Measurements from ENCODE around the gene ZACN. TPM values are rescaled to one million over a fixed set of nuclear protein-coding genes. Genes with fewer than 3 reads are reported as not detected.

Gene ZACN
- total RNA-seq, 2 experiments from 2014 or later, result 0.76 to 1.2 TPM

DNA sequence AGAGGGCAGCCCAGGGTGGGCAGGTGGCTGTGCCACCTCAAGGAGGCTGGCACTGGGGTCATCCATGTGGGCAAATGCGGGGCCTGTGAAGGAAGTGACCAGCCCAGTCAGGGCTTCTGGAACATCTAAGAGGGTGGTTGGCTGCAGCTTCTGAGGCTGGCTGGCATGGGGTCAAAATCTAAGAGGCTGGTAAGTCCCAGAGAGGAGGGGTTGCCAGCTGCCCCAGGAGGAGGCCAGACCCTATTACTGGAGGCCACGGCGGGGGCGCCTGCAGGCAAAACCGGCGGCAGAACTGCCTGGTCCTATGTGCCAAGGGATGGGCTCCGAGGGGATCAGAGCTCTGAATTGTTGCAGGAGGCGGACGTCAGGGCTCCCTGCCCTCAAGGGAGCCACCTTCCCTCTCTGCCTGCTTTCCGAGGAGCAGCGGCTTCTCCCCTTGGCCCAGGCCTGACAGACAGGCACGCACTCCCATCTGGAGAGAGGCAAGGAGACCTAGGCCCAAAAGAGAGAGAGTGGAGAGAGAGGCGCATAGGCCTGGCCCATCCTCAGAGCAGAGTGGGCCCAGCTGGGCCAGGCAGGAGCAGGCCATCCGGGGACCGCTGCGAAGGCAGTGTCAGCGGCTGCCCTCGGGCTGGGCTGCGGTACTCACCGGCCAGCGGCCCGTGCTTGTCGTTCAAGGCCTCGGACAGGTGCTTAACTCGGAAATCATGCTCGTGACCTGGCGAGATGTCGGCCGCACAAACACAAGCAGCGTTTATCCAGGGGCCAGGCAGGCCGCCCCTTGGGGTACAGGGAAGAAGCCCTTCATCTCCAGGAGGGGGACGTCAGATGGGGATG lies 10.9 kb downstream of the ZACN start:
- no peaks in the 10 kb centered on the region for H3K79me2 ChIP-seq (ENCODE audit: insufficient read depth, low read depth, low read length)
- no peaks in the 10 kb centered on the region for H3K9me3 ChIP-seq (ENCODE audit: low read length)
- no peak for DNase-seq (ENCODE audit: low spot score)
- H4K20me1 ChIP-seq (ENCODE audit: insufficient read depth, low read length), result no peaks in the 10 kb centered on the region
- no TSS peak for BruUV-seq (replicated peaks)
- H2AFZ ChIP-seq (ENCODE audit: low read length), result no peak overlapping the region
- POLR2A ChIA-PET, result interaction anchor here (1.5 kb wide), 1 partner anchor 13 kb away, joined by 4 read pairs; the partner anchor contains the start of gene EXOC7
- no peaks in the 10 kb centered on the region for H3K4me1 ChIP-seq (ENCODE audit: insufficient read depth, low read length, poor library complexity, severe bottlenecking)
- H3K36me3 ChIP-seq (ENCODE audit: insufficient read depth, low read length), result peaks cover 71% of the 10 kb centered on the region
- intact Hi-C loops (cut with micrococcal nuclease; ENCODE audit: unreplicated experiment), result no loop called here
- no peak overlapping the region for H3K4me2 ChIP-seq (ENCODE audit: low read length)
- H3K4me3 ChIP-seq (ENCODE audit: low read depth, low read length, poor library complexity, severe bottlenecking), result no peak overlapping the region
- CTCF ChIA-PET (ENCODE audit: unreplicated experiment), result interaction anchor here (1.6 kb wide), 1 partner anchor 76 kb away, joined by 4 read pairs; no protein-coding TSS in a partner anchor
- no peak overlapping the region for H3K27ac ChIP-seq (ENCODE audit: low read depth, low read length, poor library complexity, severe bottlenecking)
- no peaks in the 10 kb centered on the region for H3K9me2 ChIP-seq (ENCODE audit: insufficient read depth, low read length)
- TF ChIP-seq CTCF (conservative IDR thresholded peaks at IDR 0.05; ENCODE audit: low read length) (no peak), EZH2phosphoT487 (IDR thresholded peaks at IDR 0.05; ENCODE audit: borderline replicate concordance, low read depth, low read length) (no peak)

GRCh38 chr17:76090517-76091129 lies 11.6 kb downstream of the ZACN start:
- H2AFZ ChIP-seq (ENCODE audit: low read length), result no peak overlapping the region
- no peaks in the 10 kb centered on the region for H3K9me2 ChIP-seq (ENCODE audit: insufficient read depth, low read length)
- ChIA-PET POLR2A (interaction anchor here (0.6 kb wide), 1 partner anchor 193 kb away, joined by 3 read pairs; no protein-coding TSS in a partner anchor), CTCF (ENCODE audit: unreplicated experiment) (no interaction called here)
- peaks cover 67% of the 10 kb centered on the region for H3K36me3 ChIP-seq (ENCODE audit: insufficient read depth, low read length)
- no peaks in the 10 kb centered on the region for H3K9me3 ChIP-seq (ENCODE audit: low read length)
- H3K79me2 ChIP-seq (ENCODE audit: insufficient read depth, low read depth, low read length), result no peaks in the 10 kb centered on the region
- no peaks in the 10 kb centered on the region for H4K20me1 ChIP-seq (ENCODE audit: insufficient read depth, low read length)
- intact Hi-C loops (cut with micrococcal nuclease; ENCODE audit: unreplicated experiment), result no loop called here
- no peak overlapping the region for H3K4me3 ChIP-seq (ENCODE audit: low read depth, low read length, poor library complexity, severe bottlenecking)
- DNase-seq (ENCODE audit: low spot score), result no peak
- no TSS peak for BruUV-seq (replicated peaks)
- no peaks in the 10 kb centered on the region for H3K4me1 ChIP-seq (ENCODE audit: insufficient read depth, low read length, poor library complexity, severe bottlenecking)
- no peak for TF ChIP-seq CTCF (conservative IDR thresholded peaks at IDR 0.05; ENCODE audit: low read length)
- TF ChIP-seq EZH2phosphoT487 (IDR thresholded peaks at IDR 0.05; ENCODE audit: borderline replicate concordance, low read depth, low read length), result no peak
- no peak overlapping the region for H3K4me2 ChIP-seq (ENCODE audit: low read length)
- no peak overlapping the region for H3K27ac ChIP-seq (ENCODE audit: low read depth, low read length, poor library complexity, severe bottlenecking)

All from OCI-LY7 (cell line).